Cardiac muscle cell (in vitro differentiated cells and primary cell): ENCODE measurements around the gene HSCB. TPM values are rescaled to one million over a fixed set of nuclear protein-coding genes. Genes with fewer than 3 reads are reported as not detected.

Experiments used
- DNase-seq, 2 donors: peaks; one replicate each; pipeline versions ENCODE4 v3.0.0 to v3.0.0-alpha.2; 2010 to 2017; ENCODE audit warnings: low read depth in 1 of 2, low spot score in 1 of 2
- H3K27ac ChIP-seq: fragments of 200-600 bp; sonication (generic); 2 replicates; pipeline ENCODE4 v1.5.1; 2016
- H3K27me3 ChIP-seq: fragments of 200-600 bp; sonication (generic); 2 replicates; pipeline ENCODE4 v1.6.0; 2016; ENCODE audit warnings: control low read depth
- H3K36me3 ChIP-seq: fragments of 200-600 bp; sonication (generic); 2 replicates; pipeline ENCODE4 v1.5.1; 2016; ENCODE audit warnings: control low read depth
- H3K4me1 ChIP-seq: fragments of 200-600 bp; sonication (generic); 2 replicates; pipeline ENCODE4 v1.8.1; 2017; ENCODE audit warnings: low read depth, mild to moderate bottlenecking, mixed run types
- H3K4me3 ChIP-seq: fragments of 200-600 bp; sonication (generic); 2 replicates; pipeline ENCODE4 v1.5.1; 2016; ENCODE audit warnings: mild to moderate bottlenecking
- H3K9me3 ChIP-seq: fragments of 200-600 bp; sonication (generic); 2 replicates; pipeline ENCODE4 v1.5.1; 2017; ENCODE audit warnings: low read depth, mild to moderate bottlenecking, control low read depth
- polyA plus RNA-seq: library from polyadenylated mRNA; unstranded; fragments of >200 nt; fragmentation: Nextera tagmentation; extraction: Ambion mirVana; gene quantifications from 2 replicates; pipeline ENCODE4 v1.2.1, GENCODE V29; 2016
- total RNA-seq: library from RNA; depleted of rRNA; stranded (reverse); fragments of >200 nt; gene quantifications from 2 replicates; pipeline ENCODE4 v1.2.3, GENCODE V29; 2016
- TF ChIP-seq, protein P1 (sequence below): IDR thresholded peaks from 2 replicates; pipeline ENCODE4 v1.5.1; 2012; ENCODE audit warnings: low read depth, mild to moderate bottlenecking, low read length

The HSCB gene
- total and polyA plus RNA-seq, 2 experiments from 2014 or later, result 21.5 to 27.0 TPM

GRCh38 chr22:28710107-28710506 is 31.7 kb upstream of the HSCB start:
- H3K36me3 ChIP-seq, result no peaks in the 10 kb centered on the region
- DNase-seq, result peak in 1 of 2 donors; percentile 9
- no peak overlapping the region for H3K4me3 ChIP-seq
- H3K4me1 ChIP-seq, result no peaks in the 10 kb centered on the region
- no peaks in the 10 kb centered on the region for H3K27me3 ChIP-seq
- TF ChIP-seq, protein P1, sequence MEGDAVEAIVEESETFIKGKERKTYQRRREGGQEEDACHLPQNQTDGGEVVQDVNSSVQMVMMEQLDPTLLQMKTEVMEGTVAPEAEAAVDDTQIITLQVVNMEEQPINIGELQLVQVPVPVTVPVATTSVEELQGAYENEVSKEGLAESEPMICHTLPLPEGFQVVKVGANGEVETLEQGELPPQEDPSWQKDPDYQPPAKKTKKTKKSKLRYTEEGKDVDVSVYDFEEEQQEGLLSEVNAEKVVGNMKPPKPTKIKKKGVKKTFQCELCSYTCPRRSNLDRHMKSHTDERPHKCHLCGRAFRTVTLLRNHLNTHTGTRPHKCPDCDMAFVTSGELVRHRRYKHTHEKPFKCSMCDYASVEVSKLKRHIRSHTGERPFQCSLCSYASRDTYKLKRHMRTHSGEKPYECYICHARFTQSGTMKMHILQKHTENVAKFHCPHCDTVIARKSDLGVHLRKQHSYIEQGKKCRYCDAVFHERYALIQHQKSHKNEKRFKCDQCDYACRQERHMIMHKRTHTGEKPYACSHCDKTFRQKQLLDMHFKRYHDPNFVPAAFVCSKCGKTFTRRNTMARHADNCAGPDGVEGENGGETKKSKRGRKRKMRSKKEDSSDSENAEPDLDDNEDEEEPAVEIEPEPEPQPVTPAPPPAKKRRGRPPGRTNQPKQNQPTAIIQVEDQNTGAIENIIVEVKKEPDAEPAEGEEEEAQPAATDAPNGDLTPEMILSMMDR, result no peak
- H3K27ac ChIP-seq, result no peak overlapping the region
- no peaks in the 10 kb centered on the region for H3K9me3 ChIP-seq

GRCh38 chr22:28710576-28711191 is 31.2 kb upstream of the HSCB start:
- no peaks in the 10 kb centered on the region for H3K27me3 ChIP-seq
- no peak overlapping the region for H3K4me3 ChIP-seq
- H3K36me3 ChIP-seq, result no peaks in the 10 kb centered on the region
- TF ChIP-seq, protein P1, result no peak
- no peaks in the 10 kb centered on the region for H3K4me1 ChIP-seq
- DNase-seq, result peak in 1 of 2 donors; percentile 82
- H3K27ac ChIP-seq, result no peak overlapping the region
- H3K9me3 ChIP-seq, result no peaks in the 10 kb centered on the region

- Histone ChIP-seq H3K4me1 (no peaks in the 10 kb centered on the region), H3K27ac (no peak overlapping the region), H3K36me3 (no peaks in the 10 kb centered on the region), H3K4me3 (no peak overlapping the region), H3K27me3 (no peaks in the 10 kb centered on the region), H3K9me3 (no peaks in the 10 kb centered on the region)
- no peak for DNase-seq
- TF ChIP-seq, protein P1, result no peak
These were observed 30.5 kb upstream of the HSCB start for GRCh38 chr22:28711341-28711740.

- H3K4me3 ChIP-seq, result no peak overlapping the region
- H3K36me3 ChIP-seq, result no peaks in the 10 kb centered on the region
- H3K9me3 ChIP-seq, result no peaks in the 10 kb centered on the region
- TF ChIP-seq, protein P1, result peak; percentile 28
- DNase-seq, result peak in 1 of 2 donors; percentile 93
- no peaks in the 10 kb centered on the region for H3K4me1 ChIP-seq
- H3K27ac ChIP-seq, result no peak overlapping the region
- H3K27me3 ChIP-seq, result no peaks in the 10 kb centered on the region
These were observed 29.7 kb upstream of the HSCB start for GRCh38 chr22:28711820-28712777.

- H3K4me3 ChIP-seq, result no peak overlapping the region
- TF ChIP-seq, protein P1, result no peak
- DNase-seq, result no peak
- no peaks in the 10 kb centered on the region for H3K4me1 ChIP-seq
- H3K9me3 ChIP-seq, result no peaks in the 10 kb centered on the region
- H3K27me3 ChIP-seq, result no peaks in the 10 kb centered on the region
- no peak overlapping the region for H3K27ac ChIP-seq
- H3K36me3 ChIP-seq, result no peaks in the 10 kb centered on the region
These were observed 27.7 kb upstream of the HSCB start for GRCh38 chr22:28714043-28714628.
